ENCODE measurements around the gene C1QTNF6.

Gene C1QTNF6

GRCh38 chr22:37229012-37229804 is 41.2 kb upstream of the C1QTNF6 start:
- Histone ChIP-seq H3K4me3 (replicated peaks; ENCODE audit: low read depth, low read length) (no peak overlapping the region), H3K36me3 (ENCODE audit: control insufficient read depth, insufficient read depth, low read length) (peaks cover 57% of the 10 kb centered on the region), H3K27me3 (replicated peaks; ENCODE audit: control insufficient read depth, insufficient read depth, low read length) (no peaks in the 10 kb centered on the region)
- TF ChIP-seq CTCF (IDR thresholded peaks at IDR 0.05; ENCODE audit: insufficient read depth, low read length, poor library complexity, severe bottlenecking) = no peak
- no peak for DNase-seq (ENCODE audit: extremely low read depth, insufficient read length)

DNA sequence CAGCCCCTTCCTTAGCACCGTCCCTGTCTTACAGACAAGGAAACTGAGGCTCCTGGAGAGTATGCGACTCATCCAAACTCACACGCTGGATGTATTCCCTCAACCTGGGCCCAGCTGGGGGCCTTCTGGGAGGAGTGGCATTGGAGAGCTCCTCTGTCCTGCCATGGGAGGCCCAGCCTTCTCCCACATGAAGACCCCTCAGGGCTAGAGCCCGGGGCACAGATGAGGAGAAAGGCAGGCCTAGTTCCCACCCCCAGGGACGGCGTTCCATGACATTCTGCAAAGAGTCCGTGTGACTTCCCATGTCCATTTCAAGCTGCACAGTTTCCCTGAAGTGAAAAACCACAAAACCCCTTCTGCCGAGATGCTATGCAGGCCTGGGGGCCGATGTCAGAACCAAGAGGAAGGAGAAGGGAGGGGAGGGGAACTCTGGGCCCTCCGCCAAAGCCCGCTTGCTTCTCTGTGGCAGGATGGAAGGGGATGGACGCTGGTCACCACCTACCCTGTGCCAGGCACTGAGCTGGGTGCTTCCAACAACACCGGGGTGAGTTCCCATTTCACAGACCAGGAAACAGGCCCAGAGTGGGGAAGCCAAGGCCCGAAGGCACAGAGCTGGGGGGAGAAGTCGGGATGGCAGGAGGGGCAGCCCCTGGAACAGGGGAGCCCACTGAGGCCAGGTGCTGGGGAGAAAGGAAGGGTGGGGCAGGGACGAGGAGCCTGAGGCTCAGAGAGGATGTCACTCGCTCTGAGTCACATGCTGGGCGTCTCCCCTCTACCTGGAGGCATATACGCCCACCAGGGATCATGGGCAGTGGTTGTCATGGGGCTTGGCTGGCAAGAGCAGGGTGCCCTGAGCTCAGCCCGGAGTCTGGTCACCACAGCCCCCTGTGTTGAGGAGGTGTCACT is 40.3 kb upstream of the C1QTNF6 start:
- no peak for TF ChIP-seq CTCF (IDR thresholded peaks at IDR 0.05; ENCODE audit: insufficient read depth, low read length, poor library complexity, severe bottlenecking)

DNA sequence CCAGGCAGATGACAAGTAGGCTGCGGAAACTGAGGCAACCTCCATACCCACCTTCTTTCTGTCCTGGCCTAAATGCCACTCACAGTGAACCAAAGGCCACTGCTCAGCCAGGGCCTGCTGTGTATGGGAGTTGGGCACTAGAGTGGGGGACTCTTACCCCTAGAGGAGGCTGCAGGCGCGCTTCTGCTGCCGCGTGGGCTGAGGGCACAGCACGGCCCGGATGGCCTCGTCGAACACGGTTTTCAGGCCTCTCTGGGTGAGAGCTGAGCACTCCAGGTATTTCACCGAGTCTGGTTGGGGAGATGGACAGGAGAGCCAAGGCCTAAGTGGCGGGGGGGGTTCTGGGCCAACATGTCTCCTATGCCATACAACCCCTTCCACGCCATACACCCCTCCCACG is 38.5 kb upstream of the C1QTNF6 start:
- H3K4me3 ChIP-seq (replicated peaks; ENCODE audit: low read depth, low read length) = no peak overlapping the region
- no peak for DNase-seq (ENCODE audit: extremely low read depth, insufficient read length)
- peaks cover 43% of the 10 kb centered on the region for H3K36me3 ChIP-seq (ENCODE audit: control insufficient read depth, insufficient read depth, low read length)
- TF ChIP-seq CTCF (IDR thresholded peaks at IDR 0.05; ENCODE audit: insufficient read depth, low read length, poor library complexity, severe bottlenecking) = no peak
- no peaks in the 10 kb centered on the region for H3K27me3 ChIP-seq (replicated peaks; ENCODE audit: control insufficient read depth, insufficient read depth, low read length)

More for the DNA sequence above, 40.3 kb upstream of the C1QTNF6 start:
- peaks cover 54% of the 10 kb centered on the region for H3K36me3 ChIP-seq (ENCODE audit: control insufficient read depth, insufficient read depth, low read length)
- H3K27me3 ChIP-seq (replicated peaks; ENCODE audit: control insufficient read depth, insufficient read depth, low read length) = no peaks in the 10 kb centered on the region
- no peak for DNase-seq (ENCODE audit: extremely low read depth, insufficient read length)
- H3K4me3 ChIP-seq (replicated peaks; ENCODE audit: low read depth, low read length) = no peak overlapping the region

GRCh38 chr22:37226087-37226486 is 38.0 kb upstream of the C1QTNF6 start:
- peaks cover 43% of the 10 kb centered on the region for H3K36me3 ChIP-seq (ENCODE audit: control insufficient read depth, insufficient read depth, low read length)

GRCh38 chr22:37225481-37225880 is 37.4 kb upstream of the C1QTNF6 start:
- DNase-seq (ENCODE audit: extremely low read depth, insufficient read length) = no peak
- Histone ChIP-seq H3K36me3 (ENCODE audit: control insufficient read depth, insufficient read depth, low read length) (peaks cover 41% of the 10 kb centered on the region), H3K4me3 (replicated peaks; ENCODE audit: low read depth, low read length) (no peak overlapping the region), H3K27me3 (replicated peaks; ENCODE audit: control insufficient read depth, insufficient read depth, low read length) (no peaks in the 10 kb centered on the region)
- TF ChIP-seq CTCF (IDR thresholded peaks at IDR 0.05; ENCODE audit: insufficient read depth, low read length, poor library complexity, severe bottlenecking) = peak; percentile 15

More at GRCh38 chr22:37226087-37226486, 38.0 kb upstream of the C1QTNF6 start:
- H3K4me3 ChIP-seq (replicated peaks; ENCODE audit: low read depth, low read length) = no peak overlapping the region
- no peak for DNase-seq (ENCODE audit: extremely low read depth, insufficient read length)
- no peak for TF ChIP-seq CTCF (IDR thresholded peaks at IDR 0.05; ENCODE audit: insufficient read depth, low read length, poor library complexity, severe bottlenecking)
- no peaks in the 10 kb centered on the region for H3K27me3 ChIP-seq (replicated peaks; ENCODE audit: control insufficient read depth, insufficient read depth, low read length)

Data from GM06990 (cell line).